ENCODE results near the gene COL11A1.

The COL11A1 gene

DNA sequence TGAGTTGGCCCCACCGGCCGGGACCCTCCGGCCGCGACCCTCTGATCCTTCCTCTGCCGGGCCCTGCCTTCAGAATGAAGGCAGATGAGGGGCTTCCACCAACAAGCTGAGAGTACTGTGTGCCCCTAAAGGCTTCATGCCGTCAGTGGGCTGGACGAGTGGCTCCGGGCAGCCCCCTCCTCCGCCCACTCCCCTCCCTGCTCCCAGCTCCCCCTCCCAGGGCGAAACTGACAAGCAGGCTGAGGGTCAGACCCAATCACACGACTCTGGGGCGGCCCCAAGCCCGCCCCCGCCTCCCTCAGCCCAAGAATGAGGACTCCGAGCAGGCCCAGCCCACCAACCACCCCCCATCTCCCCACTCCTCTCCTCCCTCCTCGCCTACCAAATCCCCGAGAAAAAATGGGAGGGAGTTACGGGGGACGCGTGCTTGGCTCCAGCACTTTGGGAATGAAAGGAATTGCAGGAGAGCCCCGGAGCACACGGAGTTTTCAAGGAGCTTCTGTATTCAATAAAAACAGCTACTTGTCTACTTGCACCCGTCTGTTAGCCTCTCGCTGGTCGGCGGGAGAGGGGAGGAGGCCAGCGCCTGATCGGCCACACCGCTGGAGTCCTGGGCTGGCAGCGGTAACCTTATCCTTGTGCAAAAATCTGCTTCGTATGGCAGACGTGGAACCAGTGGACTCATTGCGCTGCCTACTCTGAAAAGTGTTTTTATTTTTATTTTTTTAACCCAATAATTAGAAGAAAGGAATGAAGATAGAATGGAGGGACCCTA, at the start of gene COL11A1:
TSS of gene COL11A1 (minus strand) at position 147 of the 775 bp plus-strand sequence. CDS start 344 bp downstream, outside the sequence.
- no peak for TF ChIP-seq CTCF (IDR thresholded peaks at IDR 0.05; ENCODE audit: unreplicated experiment in 3 of 3)
- Mint-ChIP-seq H3K27me3 (ENCODE audit: low read depth) (peaks cover 16% of the 10 kb centered on the region), H3K36me3 (ENCODE audit: low read depth) (no peaks in the 10 kb centered on the region), H3K4me3 (peak within 1 kb of the TSS; percentile 84 to 91 (median 85)), H3K4me1 (peaks cover 27% of the 10 kb centered on the region), H3K27ac (peak within 1 kb of the TSS; percentile 32 to 72 (median 47)), H3K9me3 (no peaks in the 10 kb centered on the region)

DNA sequence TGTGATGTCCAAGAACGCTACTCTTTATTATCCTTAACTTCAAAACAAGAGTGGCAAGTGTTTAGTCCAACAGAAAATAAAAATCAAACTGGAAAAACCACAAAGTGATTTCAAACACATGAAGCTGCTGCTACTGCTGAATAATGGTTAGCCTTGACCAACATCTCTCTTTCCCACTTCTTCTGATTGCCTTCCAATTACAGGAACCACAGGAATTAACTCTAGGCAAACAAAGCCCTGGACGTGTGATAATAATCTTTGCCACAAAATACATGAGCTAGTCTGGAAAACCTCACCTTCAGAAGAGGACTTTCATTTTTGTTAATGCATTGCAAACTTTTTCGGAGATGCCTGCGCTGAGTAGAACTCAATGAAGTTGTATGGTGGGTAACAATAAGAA, 48.6 kb upstream of the COL11A1 start:
- Mint-ChIP-seq H3K36me3 (ENCODE audit: low read depth) (no peaks in the 10 kb centered on the region), H3K9me3 (no peaks in the 10 kb centered on the region), H3K4me1 (no peaks in the 10 kb centered on the region), H3K27ac (no peak overlapping the region), H3K27me3 (ENCODE audit: low read depth) (no peaks in the 10 kb centered on the region), H3K4me3 (no peak overlapping the region)
- TF ChIP-seq CTCF (IDR thresholded peaks at IDR 0.05; ENCODE audit: unreplicated experiment in 3 of 3), result no peak

DNA sequence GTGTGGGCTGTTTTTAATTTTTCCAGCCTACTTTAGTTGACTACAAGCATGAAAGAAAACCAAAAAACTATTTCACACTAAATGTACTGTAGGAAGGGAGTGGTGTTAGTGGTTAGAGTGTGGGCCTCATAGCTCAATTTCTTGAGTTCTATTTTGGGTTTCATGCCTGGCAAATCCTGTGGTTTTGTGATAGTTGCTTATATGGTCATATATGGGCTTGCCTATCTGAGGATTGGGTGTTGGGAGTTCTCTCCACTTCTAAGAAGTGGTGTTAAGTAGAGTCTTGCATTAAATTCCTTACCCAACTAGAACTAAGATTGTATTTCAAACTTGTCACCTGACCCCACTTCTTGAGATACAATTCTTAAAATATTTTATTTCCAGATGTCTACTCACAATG, 37.8 kb upstream of the COL11A1 start:
- H3K27ac Mint-ChIP-seq, result no peak overlapping the region
- no peak overlapping the region for H3K4me3 Mint-ChIP-seq
- no peak for TF ChIP-seq CTCF (IDR thresholded peaks at IDR 0.05; ENCODE audit: unreplicated experiment in 3 of 3)
- H3K36me3 Mint-ChIP-seq (ENCODE audit: low read depth), result no peaks in the 10 kb centered on the region
- H3K27me3 Mint-ChIP-seq (ENCODE audit: low read depth), result no peaks in the 10 kb centered on the region
- no peaks in the 10 kb centered on the region for H3K4me1 Mint-ChIP-seq
- no peaks in the 10 kb centered on the region for H3K9me3 Mint-ChIP-seq

- TF ChIP-seq CTCF (IDR thresholded peaks at IDR 0.05; ENCODE audit: unreplicated experiment in 3 of 3), result no peak
- no peaks in the 10 kb centered on the region for H3K9me3 Mint-ChIP-seq
- H3K27me3 Mint-ChIP-seq (ENCODE audit: low read depth), result no peaks in the 10 kb centered on the region
- H3K36me3 Mint-ChIP-seq (ENCODE audit: low read depth), result no peaks in the 10 kb centered on the region
- no peaks in the 10 kb centered on the region for H3K4me1 Mint-ChIP-seq
- no peak overlapping the region for H3K27ac Mint-ChIP-seq
- H3K4me3 Mint-ChIP-seq, result no peak overlapping the region
These were observed 37.1 kb upstream of the COL11A1 start for GRCh38 chr1:103145449-103145848.

- Mint-ChIP-seq H3K27ac (no peak overlapping the region), H3K4me3 (no peak overlapping the region), H3K36me3 (ENCODE audit: low read depth) (no peaks in the 10 kb centered on the region), H3K9me3 (no peaks in the 10 kb centered on the region), H3K27me3 (ENCODE audit: low read depth) (no peaks in the 10 kb centered on the region), H3K4me1 (no peaks in the 10 kb centered on the region)
- no peak for TF ChIP-seq CTCF (IDR thresholded peaks at IDR 0.05; ENCODE audit: unreplicated experiment in 3 of 3)
These were observed 36.4 kb upstream of the COL11A1 start for GRCh38 chr1:103144681-103145080.

DNA sequence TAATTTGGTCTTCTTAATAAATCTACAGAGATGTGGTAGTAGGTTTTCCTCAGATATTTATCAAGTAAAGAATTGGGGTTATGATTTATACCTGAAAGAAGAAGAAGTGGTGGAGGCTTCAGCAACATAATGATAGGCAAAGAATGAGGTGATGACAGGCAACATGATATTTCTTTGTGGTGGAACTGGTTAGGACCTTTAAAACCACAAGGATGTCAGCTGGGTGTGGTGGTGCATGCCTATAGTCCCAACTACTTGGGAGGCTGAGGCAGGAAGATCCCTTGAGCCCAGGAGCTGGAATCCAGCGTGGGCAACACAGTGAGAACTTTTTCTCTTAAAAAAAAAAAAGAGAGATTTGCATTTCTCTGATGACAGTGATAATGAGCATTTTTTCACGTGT, 34.1 kb upstream of the COL11A1 start:
- no peaks in the 10 kb centered on the region for H3K9me3 Mint-ChIP-seq
- H3K4me1 Mint-ChIP-seq, result no peaks in the 10 kb centered on the region
- H3K27me3 Mint-ChIP-seq (ENCODE audit: low read depth), result no peaks in the 10 kb centered on the region
- no peak for TF ChIP-seq CTCF (IDR thresholded peaks at IDR 0.05; ENCODE audit: unreplicated experiment in 3 of 3)
- no peak overlapping the region for H3K4me3 Mint-ChIP-seq
- H3K36me3 Mint-ChIP-seq (ENCODE audit: low read depth), result no peaks in the 10 kb centered on the region
- H3K27ac Mint-ChIP-seq, result no peak overlapping the region
